GM18508 (cell line): ENCODE measurements around the gene SERPINB10.

ENCODE experiments used
- ATAC-seq: cut with Tn5 transposase; IDR thresholded peaks from one replicate; pipeline ENCODE4 v1.9.1; 2021; ENCODE audit warnings: moderate number of reproducible peaks; ENCODE audit not compliant: insufficient read depth, unreplicated experiment

SERPINB10 gene

GRCh38 chr18:63907664-63908063 is at the start of gene SERPINB10:
Gene SERPINB10 (plus strand): TSS chr18:63907958. CDS start chr18:63915511, 7,553 bp downstream.
- ATAC-seq, result no peak

GRCh38 chr18:63858456-63858855 is 49.3 kb upstream of the SERPINB10 start:
- ATAC-seq, result no peak

GRCh38 chr18:63859781-63860475 is 47.8 kb upstream of the SERPINB10 start:
- no peak for ATAC-seq

- no peak for ATAC-seq
Measured at GRCh38 chr18:63860531-63860930, 47.2 kb upstream of the SERPINB10 start.

GRCh38 chr18:63867368-63868125 is 40.2 kb upstream of the SERPINB10 start:
- no peak for ATAC-seq

- no peak for ATAC-seq
Measured at GRCh38 chr18:63868546-63868945, 39.2 kb upstream of the SERPINB10 start.

GRCh38 chr18:63869374-63869773 is 38.4 kb upstream of the SERPINB10 start:
- ATAC-seq, result no peak

GRCh38 chr18:63869851-63870250 is 37.9 kb upstream of the SERPINB10 start:
- no peak for ATAC-seq

- no peak for ATAC-seq
Measured at GRCh38 chr18:63871836-63872235, 35.9 kb upstream of the SERPINB10 start.

- ATAC-seq, result no peak
Measured at GRCh38 chr18:63872586-63872985, 35.2 kb upstream of the SERPINB10 start.

GRCh38 chr18:63878343-63878742 is 29.4 kb upstream of the SERPINB10 start:
- no peak for ATAC-seq

GRCh38 chr18:63878925-63879324 is 28.8 kb upstream of the SERPINB10 start:
- ATAC-seq, result no peak

- no peak for ATAC-seq
Measured at GRCh38 chr18:63879709-63880108, 28.0 kb upstream of the SERPINB10 start.

- no peak for ATAC-seq
Measured at GRCh38 chr18:63881851-63882250, 25.9 kb upstream of the SERPINB10 start.

GRCh38 chr18:63882333-63883141 is 25.2 kb upstream of the SERPINB10 start:
- no peak for ATAC-seq

GRCh38 chr18:63883617-63884016 is 24.1 kb upstream of the SERPINB10 start:
- no peak for ATAC-seq

- no peak for ATAC-seq
Measured at GRCh38 chr18:63887424-63887823, 20.3 kb upstream of the SERPINB10 start, which contains the start of gene SERPINB2. Gene SERPINB2 (plus strand): TSS chr18:63887705. CDS start chr18:63891445, 3,740 bp downstream.

GRCh38 chr18:63888470-63889190 is 19.1 kb upstream of the SERPINB10 start:
- ATAC-seq, result no peak

GRCh38 chr18:63889626-63890025 is 18.1 kb upstream of the SERPINB10 start:
- no peak for ATAC-seq
